GM20431 (cell line): ENCODE measurements around the gene MAP4K3.

Experiments used
- in situ Hi-C: fragments of 300-500 bp; cut with MseI, MboI; formaldehyde crosslinking; loops from one replicate; pipeline ENCODE4 v1.15.0; 2020; ENCODE audit warnings: low sequenced_read_pairs; ENCODE audit not compliant: unreplicated experiment

MAP4K3 gene

GRCh38 chr2:39436592-39437521 lies at the start of gene MAP4K3:
TSS of gene MAP4K3 (minus strand) at chr2:39437285. CDS start at chr2:39436987, 298 bp downstream.
- in situ Hi-C loops: no loop called here

GRCh38 chr2:39486071-39486470 lies 49.0 kb upstream of the MAP4K3 start:
- in situ Hi-C loops: no loop called here

GRCh38 chr2:39484620-39485495 lies 47.8 kb upstream of the MAP4K3 start:
- in situ Hi-C loops: no loop called here

- in situ Hi-C loops: no loop called here
Observed at GRCh38 chr2:39484206-39484605, 47.1 kb upstream of the MAP4K3 start.

- in situ Hi-C loops: no loop called here
Observed at GRCh38 chr2:39483534-39483933, 46.4 kb upstream of the MAP4K3 start.

- in situ Hi-C loops: no loop called here
Observed at GRCh38 chr2:39481611-39482010, 44.5 kb upstream of the MAP4K3 start.

- in situ Hi-C loops: no loop called here
Observed at GRCh38 chr2:39479696-39480095, 42.6 kb upstream of the MAP4K3 start.

GRCh38 chr2:39479053-39479670 lies 42.1 kb upstream of the MAP4K3 start:
- in situ Hi-C loops: no loop called here

GRCh38 chr2:39476524-39476923 lies 39.4 kb upstream of the MAP4K3 start:
- in situ Hi-C loops: no loop called here

- in situ Hi-C loops: no loop called here
Observed at GRCh38 chr2:39475006-39475405, 37.9 kb upstream of the MAP4K3 start.

- in situ Hi-C loops: no loop called here
Observed at GRCh38 chr2:39470580-39470979, 33.5 kb upstream of the MAP4K3 start.

GRCh38 chr2:39469807-39470206 lies 32.7 kb upstream of the MAP4K3 start:
- in situ Hi-C loops: no loop called here

GRCh38 chr2:39468579-39469451 lies 31.7 kb upstream of the MAP4K3 start:
- in situ Hi-C loops: no loop called here

GRCh38 chr2:39466311-39466710 lies 29.2 kb upstream of the MAP4K3 start:
- in situ Hi-C loops: no loop called here

- in situ Hi-C loops: no loop called here
Observed at GRCh38 chr2:39464864-39465263, 27.8 kb upstream of the MAP4K3 start.

GRCh38 chr2:39455826-39456225 lies 18.7 kb upstream of the MAP4K3 start:
- in situ Hi-C loops: no loop called here

GRCh38 chr2:39452396-39452795 lies 15.3 kb upstream of the MAP4K3 start:
- in situ Hi-C loops: no loop called here

GRCh38 chr2:39451954-39452353 lies 14.9 kb upstream of the MAP4K3 start:
- in situ Hi-C loops: no loop called here

GRCh38 chr2:39448169-39448502 lies 11.1 kb upstream of the MAP4K3 start:
- in situ Hi-C loops: no loop called here
